GM12874 (cell line): ENCODE data around the gene ELF2.

Source experiments
- CTCF ChIP-seq: IDR thresholded peaks from 2 replicates; pipeline ENCODE4 v1.5.1; 2011; ENCODE audit warnings: low read depth, mild to moderate bottlenecking, control low read depth, low read length, moderate library complexity; ENCODE audit not compliant: insufficient read depth

The ELF2 gene

GRCh38 chr4:139177049-139177868 is at the start of gene ELF2:
TSS of gene ELF2 (minus strand) at chr4:139177218. CDS start at chr4:139137701, 39,517 bp downstream.
- no peak for TF ChIP-seq CTCF

- TF ChIP-seq CTCF = no peak
Observed at GRCh38 chr4:139223682-139224317, 46.8 kb upstream of the ELF2 start.

DNA sequence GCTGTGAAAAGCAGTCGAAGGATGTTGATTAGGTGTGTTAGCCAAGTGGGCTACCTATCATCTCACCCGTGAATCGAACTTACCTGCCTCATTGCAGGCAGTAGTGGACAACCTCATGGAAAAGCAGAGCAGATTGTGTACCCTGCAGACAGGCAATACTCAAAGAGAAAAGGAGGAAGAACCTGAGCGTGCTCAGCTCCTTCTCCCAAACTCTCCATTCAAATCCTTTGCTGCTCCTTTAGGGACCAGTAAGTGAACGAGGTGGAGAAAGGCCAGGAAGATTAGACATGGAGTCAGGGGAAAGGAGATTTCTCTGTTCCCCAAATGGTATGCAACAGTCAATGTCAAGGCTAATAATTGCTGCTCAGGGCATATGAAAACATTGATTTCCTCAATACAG is 45.2 kb upstream of the ELF2 start:
- no peak for TF ChIP-seq CTCF

- TF ChIP-seq CTCF = no peak
Observed at GRCh38 chr4:139221687-139222086, 44.7 kb upstream of the ELF2 start.

DNA sequence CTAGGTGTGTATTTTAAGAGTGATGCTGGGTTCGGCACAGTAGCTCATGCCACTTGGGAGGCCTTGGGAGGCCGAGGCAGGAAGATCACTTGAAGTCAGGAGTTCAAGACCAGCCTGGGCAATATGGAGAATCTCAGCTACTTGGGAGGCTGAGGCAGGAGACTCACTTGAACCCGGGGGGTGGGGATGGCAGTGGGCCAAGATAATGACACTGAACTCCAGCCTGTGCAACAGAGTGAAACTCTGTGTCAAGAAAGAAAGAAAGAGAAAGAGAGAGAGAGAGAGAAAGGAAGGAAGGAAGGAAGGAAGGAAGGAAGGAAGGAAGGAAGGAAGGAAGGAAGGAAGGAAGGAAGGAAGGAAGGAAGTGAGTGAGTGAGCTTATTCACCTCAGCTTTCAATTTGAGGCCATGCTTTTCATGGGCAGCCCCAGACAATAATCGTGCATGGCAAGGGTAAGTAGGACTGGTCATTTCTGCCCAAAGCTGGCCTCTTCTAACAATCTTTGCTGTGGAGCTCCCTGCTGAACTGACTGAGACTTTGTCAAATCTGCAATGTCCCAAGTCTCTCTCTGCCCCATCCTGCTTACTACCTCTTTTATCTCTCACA is 42.5 kb upstream of the ELF2 start:
- TF ChIP-seq CTCF = no peak

DNA sequence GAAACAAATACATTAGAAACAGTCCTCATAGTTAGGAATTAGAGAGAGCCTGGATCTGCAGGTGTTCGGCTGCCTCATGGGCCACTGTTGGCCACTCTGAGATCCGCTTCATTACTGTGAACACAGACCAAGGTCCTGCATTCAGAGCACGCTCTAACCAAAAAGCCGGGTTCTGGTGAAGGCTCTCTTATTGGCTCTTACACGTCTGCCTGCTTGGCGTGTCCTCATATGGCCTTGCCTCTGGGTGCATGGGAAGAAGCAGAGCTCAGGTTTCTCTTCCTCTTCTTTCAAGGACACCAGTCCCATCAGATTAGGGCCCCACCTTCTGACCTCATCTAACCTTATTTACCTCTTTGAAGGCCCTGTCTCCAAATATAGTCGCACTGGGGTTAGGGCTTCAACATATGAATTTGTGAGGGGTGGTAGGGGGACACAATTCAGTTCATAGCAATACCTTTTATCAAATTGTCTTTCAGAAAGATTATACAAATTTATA is 37.1 kb upstream of the ELF2 start:
- no peak for TF ChIP-seq CTCF

- TF ChIP-seq CTCF = no peak
Observed at GRCh38 chr4:139212900-139213299, 35.9 kb upstream of the ELF2 start.
